IMR-90 (cell line): ENCODE data around the gene OBP2A. TPM values are rescaled to one million over a fixed set of nuclear protein-coding genes. Genes with fewer than 3 reads are reported as not detected.

Experiments
- ATAC-seq: fragments of 200-7000 bp; cut with Tn5 transposase; 2 replicates; pipeline ENCODE4 v1.9.1; 2020; ENCODE audit warnings: low read depth, mild to moderate bottlenecking, moderate library complexity
- BruUV-seq: library from RNA; stranded (reverse); fragments of 400-500 nt; replicated peaks from 2 replicates; lab custom pipeline; 2021; lab: Mats Ljungman, UMichigan
- CTCF ChIA-PET: fragments of 300-600 bp; formaldehyde crosslinking; extraction: SDS; loops from one replicate; lab custom pipeline; 2021; ENCODE audit warnings: antibody characterized with exemption; lab: Yijun Ruan, JAX
- POLR2A ChIA-PET: fragments of 300-600 bp; sonication (Branson Sonifier 250); formaldehyde crosslinking; loops from one replicate; lab custom pipeline; 2022; ENCODE audit warnings: antibody characterized with exemption; ENCODE audit not compliant: unreplicated experiment; lab: Charles Lee
- DNase-seq: peaks from one replicate; pipeline ENCODE4 v3.0.0; 2013
- H2AFZ ChIP-seq: replicated peaks from 2 replicates; pipeline ENCODE3; 2013; ENCODE audit warnings: low read length, mild to moderate bottlenecking; ENCODE audit not compliant: poor library complexity
- H2AK5ac ChIP-seq: 2 replicates; pipeline ENCODE4 v1.6.1; 2013; ENCODE audit warnings: low read depth, low read length, inconsistent platforms
- H2AK9ac ChIP-seq: replicated peaks from 2 replicates; pipeline ENCODE3; 2013; ENCODE audit warnings: mild to moderate bottlenecking, low read depth, low read length, moderate library complexity; ENCODE audit not compliant: poor library complexity
- H2BK120ac ChIP-seq: 2 replicates; pipeline ENCODE4 v1.6.1; 2013; ENCODE audit warnings: low read depth, low read length, inconsistent platforms
- H2BK15ac ChIP-seq: 3 replicates; pipeline ENCODE4 v1.6.1; 2013; ENCODE audit warnings: low read depth, low read length, inconsistent platforms
- H2BK20ac ChIP-seq: 2 replicates; pipeline ENCODE4 v1.6.1; 2013; ENCODE audit warnings: low read depth, mild to moderate bottlenecking, inconsistent platforms, low read length, moderate library complexity
- H2BK5ac ChIP-seq: 2 replicates; pipeline ENCODE4 v1.6.1; 2013; ENCODE audit warnings: mild to moderate bottlenecking, low read depth, low read length, inconsistent platforms; ENCODE audit not compliant: poor library complexity, severe bottlenecking
- H3K14ac ChIP-seq: replicated peaks from 2 replicates; pipeline ENCODE4 v1.6.1; 2013; ENCODE audit warnings: low read depth, low read length, inconsistent platforms
- H3K18ac ChIP-seq: 2 replicates; pipeline ENCODE4 v1.6.1; 2013; ENCODE audit warnings: low read depth, low read length, control low read depth
- H3K23ac ChIP-seq: 2 replicates; pipeline ENCODE4 v1.6.1; 2013; ENCODE audit warnings: low read depth, low read length, inconsistent platforms
- H3K27ac ChIP-seq: 2 replicates; pipeline ENCODE4 v1.5.1; 2013; ENCODE audit warnings: mild to moderate bottlenecking, control low read depth, low read length; ENCODE audit not compliant: insufficient read depth
- H3K27me3 ChIP-seq: 2 replicates; pipeline ENCODE4 v1.6.1; 2013; ENCODE audit warnings: low read length; ENCODE audit not compliant: control insufficient read depth, insufficient read depth
- H3K36me3 ChIP-seq: 2 replicates; pipeline ENCODE4 v1.6.1; 2013; ENCODE audit warnings: low read length, mixed read lengths; ENCODE audit not compliant: control insufficient read depth, insufficient read depth
- H3K4ac ChIP-seq: 2 replicates; pipeline ENCODE4 v1.6.1; 2013; ENCODE audit warnings: low read depth, low read length, inconsistent platforms
- H3K4me1 ChIP-seq: 2 replicates; pipeline ENCODE4 v1.6.1; 2013; ENCODE audit warnings: low read length, mixed read lengths; ENCODE audit not compliant: control insufficient read depth, insufficient read depth
- H3K4me2 ChIP-seq: 2 replicates; pipeline ENCODE4 v1.6.1; 2013; ENCODE audit warnings: low read depth, mild to moderate bottlenecking, control low read depth, low read length, moderate library complexity
- H3K4me3 ChIP-seq: 2 replicates; pipeline ENCODE4 v1.5.1; 2013; ENCODE audit warnings: low read depth, mild to moderate bottlenecking, control low read depth, low read length, moderate library complexity; ENCODE audit not compliant: insufficient read depth
- H3K56ac ChIP-seq: 2 replicates; pipeline ENCODE4 v1.6.1; 2013; ENCODE audit warnings: low read length, inconsistent platforms; ENCODE audit not compliant: insufficient read depth; ENCODE audit errors: extremely low read depth
- H3K79me1 ChIP-seq, 2 experiments: 2 replicates each; pipeline ENCODE4 v1.6.1; 2013; ENCODE audit warnings: low read length in 2 of 2, inconsistent platforms in 1 of 2, low read depth in 1 of 2
- H3K9ac ChIP-seq: 2 replicates; pipeline ENCODE4 v1.6.1; 2013; ENCODE audit warnings: low read depth, low read length, control low read depth
- H3K9me1 ChIP-seq: 2 replicates; pipeline ENCODE4 v1.6.1; 2013; ENCODE audit warnings: low read length, inconsistent platforms; ENCODE audit not compliant: insufficient read depth
- H3K9me3 ChIP-seq: 2 replicates; pipeline ENCODE4 v1.6.1; 2013; ENCODE audit warnings: low read length; ENCODE audit not compliant: control insufficient read depth, insufficient read depth
- H4K20me1 ChIP-seq: 2 replicates; pipeline ENCODE4 v1.6.1; 2013; ENCODE audit warnings: low read length, inconsistent platforms; ENCODE audit not compliant: insufficient read depth
- H4K5ac ChIP-seq: 2 replicates; pipeline ENCODE4 v1.6.1; 2013; ENCODE audit warnings: mild to moderate bottlenecking, low read depth, low read length, control low read depth
- H4K8ac ChIP-seq, 2 experiments: 2 replicates each; pipeline ENCODE4 v1.6.1; 2013; ENCODE audit warnings: low read depth in 2 of 2, low read length in 2 of 2, control low read depth in 1 of 2, inconsistent platforms in 1 of 2
- H4K91ac ChIP-seq: 2 replicates; pipeline ENCODE4 v1.6.1; 2013; ENCODE audit warnings: low read depth, low read length, inconsistent platforms; ENCODE audit not compliant: insufficient read depth
- WGBS, 2 experiments: methylation state at CpG; one replicate each; pipeline versions ENCODE4 v1.1.5 to v1.1.7; 2013; ENCODE audit warnings: missing lambda C conversion rate in 2 of 2; ENCODE audit not compliant: insufficient read length in 1 of 2; ENCODE audit errors: extremely low coverage in 2 of 2; 5-methylcytosine and 5-hydroxymethylcytosine counted together
- dilution Hi-C: fragments of 300-500 bp; cut with HindIII; formaldehyde crosslinking; loops from one replicate; pipeline ENCODE4 v1.14.3; 2018; ENCODE audit warnings: low sequenced_read_pairs; ENCODE audit not compliant: unreplicated experiment
- in situ Hi-C: fragments of 300-500 bp; cut with MboI; formaldehyde crosslinking; loops from 3 replicates; pipeline ENCODE4 v1.14.3; 2019; ENCODE audit warnings: low sequenced_read_pairs, inconsistent platforms, mixed read lengths
- intact Hi-C: fragments of 100-400 bp; cut with micrococcal nuclease; formaldehyde crosslinking; loops from 2 replicates; pipeline ENCODE4 v1.10.0; 2022
- polyA plus RNA-seq, 3 experiments: library from polyadenylated mRNA; depleted of rRNA; stranded (reverse); fragments of >200 nt; gene quantifications; 2 replicates each; pipeline ENCODE4 v1.2.3, GENCODE V29; 2012; ENCODE audit warnings: low replicate concordance in 1 of 3
- total RNA-seq: library from RNA; depleted of rRNA; stranded (reverse); fragments of >200 nt; gene quantifications from 2 replicates; pipeline ENCODE4 v1.2.3, GENCODE V29; 2012
- TF ChIP-seq, protein P1 (sequence below): fragments of 150-350 bp; IDR thresholded peaks from 2 replicates; pipeline ENCODE4 v1.6.1; 2017; ENCODE audit warnings: mild to moderate bottlenecking, antibody characterized with exemption, low read length, low read depth

OBP2A gene
- total and polyA plus RNA-seq, 2 of the 4 experiments (the other 2 are of a cell fraction), result not detected

DNA sequence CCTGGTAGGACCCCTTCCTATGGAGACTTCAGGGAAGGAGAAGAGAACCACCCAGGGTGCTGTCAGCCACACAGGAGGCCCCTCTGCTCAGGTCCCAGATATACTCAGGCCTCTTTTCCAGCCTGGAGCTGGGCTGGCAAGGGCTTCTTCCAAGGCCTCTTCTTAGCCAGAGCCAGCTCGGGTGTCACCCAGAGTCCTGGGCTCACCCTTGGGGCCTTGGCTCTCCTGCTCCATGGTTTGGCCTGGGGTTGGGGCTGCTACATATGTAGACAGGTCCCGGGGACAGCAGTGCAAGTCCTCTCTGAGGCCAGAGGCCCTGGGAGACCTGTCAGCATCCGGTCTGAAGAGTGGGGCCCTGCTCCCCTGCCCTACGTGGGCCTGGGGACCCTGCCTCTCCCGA is 38.4 kb downstream of the OBP2A start:
- POLR2A ChIA-PET, result no interaction called here

More for the DNA sequence above, 38.4 kb downstream of the OBP2A start:
- intact Hi-C loops (no loop called here), in situ Hi-C loops (no loop called here), dilution Hi-C loops (no loop called here)
- H3K9ac ChIP-seq, result no peak overlapping the region
- H3K4me3 ChIP-seq, result no peak overlapping the region
- CTCF ChIA-PET, result no interaction called here
- no peak overlapping the region for H2BK15ac ChIP-seq
- no peaks in the 10 kb centered on the region for H4K20me1 ChIP-seq
- no peak overlapping the region for H3K4me2 ChIP-seq
- H3K14ac ChIP-seq, result no peak overlapping the region
- H3K9me3 ChIP-seq, result no peaks in the 10 kb centered on the region
- no peaks in the 10 kb centered on the region for H3K9me1 ChIP-seq
- no peak overlapping the region for H3K18ac ChIP-seq
- no peak overlapping the region for H4K8ac ChIP-seq
- H2AK5ac ChIP-seq, result no peak overlapping the region
- 47% methylated on average over 3 of the region's 5 CpGs; no CpG with 5 or more reads in 1 of the 2 experiments for WGBS, 2 experiments
- H3K56ac ChIP-seq, result no peak overlapping the region
- no peak overlapping the region for H3K27ac ChIP-seq
- H4K5ac ChIP-seq, result no peak overlapping the region
- H3K23ac ChIP-seq, result no peak overlapping the region
- no peak overlapping the region for H3K4ac ChIP-seq
- TF ChIP-seq, protein P1, sequence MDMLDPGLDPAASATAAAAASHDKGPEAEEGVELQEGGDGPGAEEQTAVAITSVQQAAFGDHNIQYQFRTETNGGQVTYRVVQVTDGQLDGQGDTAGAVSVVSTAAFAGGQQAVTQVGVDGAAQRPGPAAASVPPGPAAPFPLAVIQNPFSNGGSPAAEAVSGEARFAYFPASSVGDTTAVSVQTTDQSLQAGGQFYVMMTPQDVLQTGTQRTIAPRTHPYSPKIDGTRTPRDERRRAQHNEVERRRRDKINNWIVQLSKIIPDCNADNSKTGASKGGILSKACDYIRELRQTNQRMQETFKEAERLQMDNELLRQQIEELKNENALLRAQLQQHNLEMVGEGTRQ, result no peak
- H3K4me1 ChIP-seq, result no peaks in the 10 kb centered on the region
- H2BK5ac ChIP-seq, result no peak overlapping the region
- no peak overlapping the region for H2AK9ac ChIP-seq
- H2BK120ac ChIP-seq, result no peak overlapping the region
- BruUV-seq, result no TSS peak
- H4K91ac ChIP-seq, result no peak overlapping the region
- no peaks in the 10 kb centered on the region for H3K27me3 ChIP-seq
- no peaks in the 10 kb centered on the region for H3K79me1 ChIP-seq
- ATAC-seq, result no peak
- no peak for DNase-seq
- H2BK20ac ChIP-seq, result no peak overlapping the region
- no peaks in the 10 kb centered on the region for H3K36me3 ChIP-seq
- H2AFZ ChIP-seq, result no peak overlapping the region
